ENCODE measurements around the gene UBE3B. TPM values are rescaled to one million over a fixed set of nuclear protein-coding genes. Genes with fewer than 3 reads are reported as not detected.

Gene UBE3B
- total RNA-seq, 4 donors from 2014 or later: 53.2 to 94.1 (median 61.6) TPM

GRCh38 chr12:109503611-109504010 lies 26.2 kb downstream of the UBE3B start:
- peaks cover 100% of the 10 kb centered on the region for H3K36me3 ChIP-seq
- DNase-seq (ENCODE audit: low spot score in 2 of 2): no peak
- H3K9me3 ChIP-seq: no peaks in the 10 kb centered on the region
- no peaks in the 10 kb centered on the region for H3K27me3 ChIP-seq
- H3K4me1 ChIP-seq: no peaks in the 10 kb centered on the region
- H3K4me3 ChIP-seq: no peak overlapping the region
- H3K27ac ChIP-seq: no peak overlapping the region
- 64% methylated on average over 3 of the region's 3 CpGs for WGBS
- TF ChIP-seq POLR2A (IDR thresholded peaks at IDR 0.05) (no peak), POLR2AphosphoS5 (IDR thresholded peaks at IDR 0.05) (no peak), CTCF (IDR thresholded peaks at IDR 0.05) (no peak), EP300 (IDR thresholded peaks at IDR 0.05) (no peak)

GRCh38 chr12:109504068-109504467 lies 26.6 kb downstream of the UBE3B start:
- Histone ChIP-seq H3K4me1 (no peaks in the 10 kb centered on the region), H3K27ac (no peak overlapping the region), H3K9me3 (no peaks in the 10 kb centered on the region), H3K36me3 (peaks cover 100% of the 10 kb centered on the region), H3K4me3 (no peak overlapping the region), H3K27me3 (no peaks in the 10 kb centered on the region)
- no peak for TF ChIP-seq POLR2A (IDR thresholded peaks at IDR 0.05)
- DNase-seq (ENCODE audit: low spot score in 2 of 2): no peak
- WGBS: 22% methylated on average over 1 of the region's 1 CpG

- 95% methylated on average over 12 of the region's 15 CpGs for WGBS
- no peak overlapping the region for H3K27ac ChIP-seq
- TF ChIP-seq EP300 (IDR thresholded peaks at IDR 0.05) (no peak), CTCF (IDR thresholded peaks at IDR 0.05) (no peak), POLR2AphosphoS5 (IDR thresholded peaks at IDR 0.05) (no peak), POLR2A (IDR thresholded peaks at IDR 0.05) (no peak)
- no peak for DNase-seq (ENCODE audit: low spot score in 2 of 2)
- H3K27me3 ChIP-seq: no peaks in the 10 kb centered on the region
- H3K36me3 ChIP-seq: peaks cover 99% of the 10 kb centered on the region
- H3K4me1 ChIP-seq: no peaks in the 10 kb centered on the region
- no peaks in the 10 kb centered on the region for H3K9me3 ChIP-seq
- H3K4me3 ChIP-seq: no peak overlapping the region
Observed at GRCh38 chr12:109510196-109510595, 32.8 kb downstream of the UBE3B start.

GRCh38 chr12:109512608-109513007 lies 35.2 kb downstream of the UBE3B start:
- no peaks in the 10 kb centered on the region for H3K4me1 ChIP-seq
- H3K36me3 ChIP-seq: peaks cover 98% of the 10 kb centered on the region
- no peaks in the 10 kb centered on the region for H3K9me3 ChIP-seq
- DNase-seq (ENCODE audit: low spot score in 2 of 2): no peak
- no peak for TF ChIP-seq CTCF (IDR thresholded peaks at IDR 0.05)
- TF ChIP-seq EP300 (IDR thresholded peaks at IDR 0.05): no peak
- no peak for TF ChIP-seq POLR2AphosphoS5 (IDR thresholded peaks at IDR 0.05)
- TF ChIP-seq POLR2A (IDR thresholded peaks at IDR 0.05): no peak
- H3K27ac ChIP-seq: no peak overlapping the region
- WGBS: 88% methylated on average over 1 of the region's 1 CpG
- H3K4me3 ChIP-seq: no peak overlapping the region
- H3K27me3 ChIP-seq: no peaks in the 10 kb centered on the region

- Histone ChIP-seq H3K9me3 (no peaks in the 10 kb centered on the region), H3K36me3 (peaks cover 98% of the 10 kb centered on the region), H3K4me1 (peaks cover 2% of the 10 kb centered on the region), H3K4me3 (no peak overlapping the region), H3K27ac (no peak overlapping the region), H3K27me3 (no peaks in the 10 kb centered on the region)
- no peak for TF ChIP-seq POLR2AphosphoS5 (IDR thresholded peaks at IDR 0.05)
- TF ChIP-seq POLR2A (IDR thresholded peaks at IDR 0.05): no peak
- TF ChIP-seq EP300 (IDR thresholded peaks at IDR 0.05): no peak
- TF ChIP-seq CTCF (IDR thresholded peaks at IDR 0.05): no peak
- DNase-seq (ENCODE audit: low spot score in 2 of 2): no peak
- 76% methylated on average over 8 of the region's 8 CpGs for WGBS
Observed at GRCh38 chr12:109513051-109513450, 35.6 kb downstream of the UBE3B start.

- no peak for TF ChIP-seq EP300 (IDR thresholded peaks at IDR 0.05)
- no peak for TF ChIP-seq POLR2AphosphoS5 (IDR thresholded peaks at IDR 0.05)
- TF ChIP-seq CTCF (IDR thresholded peaks at IDR 0.05): no peak
- no peak for TF ChIP-seq POLR2A (IDR thresholded peaks at IDR 0.05)
- H3K4me1 ChIP-seq: peaks cover 3% of the 10 kb centered on the region
- H3K27ac ChIP-seq: no peak overlapping the region
- 92% methylated on average over 4 of the region's 4 CpGs for WGBS
- no peaks in the 10 kb centered on the region for H3K27me3 ChIP-seq
- DNase-seq (ENCODE audit: low spot score in 2 of 2): no peak
- H3K9me3 ChIP-seq: no peaks in the 10 kb centered on the region
- H3K36me3 ChIP-seq: peaks cover 95% of the 10 kb centered on the region
- H3K4me3 ChIP-seq: no peak overlapping the region
Observed at GRCh38 chr12:109513977-109514376, 36.5 kb downstream of the UBE3B start.
